GM18861 (cell line): ENCODE data around the gene JRKL.
"Not testable (repeated sequence)": the region's sequence is repeated elsewhere in the genome, so short reads cannot be mapped to it uniquely, and the experiment has no call there.

Experiments used
- ATAC-seq: cut with Tn5 transposase; IDR thresholded peaks from one replicate; pipeline ENCODE4 v1.9.1; 2021; ENCODE audit not compliant: unreplicated experiment

The JRKL gene

GRCh38 chr11:96393753-96394348, 4.0 kb downstream of the JRKL start:
- ATAC-seq = peak; percentile 20

- ATAC-seq = no peak
These were observed 5.0 kb downstream of the JRKL start for GRCh38 chr11:96394773-96395172.

- ATAC-seq = no peak
These were observed 6.8 kb downstream of the JRKL start for GRCh38 chr11:96396637-96397036.

GRCh38 chr11:96397863-96398262, 8.1 kb downstream of the JRKL start:
- ATAC-seq = no peak

DNA sequence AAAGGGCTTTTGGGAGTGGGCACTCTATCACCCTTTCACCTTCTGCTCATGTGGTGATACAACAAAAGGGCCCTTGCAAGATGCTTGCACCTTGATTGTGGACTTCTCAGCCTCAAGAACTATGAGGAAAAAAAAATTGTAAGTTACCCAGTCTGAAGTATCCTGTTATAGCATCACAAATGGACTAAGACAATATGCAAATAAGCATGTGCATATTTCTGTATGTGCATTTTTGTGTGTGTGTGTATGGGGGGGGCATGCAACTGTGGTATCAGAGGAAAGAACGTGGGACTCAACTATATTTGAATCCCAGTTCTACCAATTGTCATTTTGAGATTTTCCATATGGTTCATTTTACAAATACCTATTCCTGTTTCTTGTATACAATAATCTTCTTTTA, 10.9 kb downstream of the JRKL start:
- no peak for ATAC-seq

- not testable (repeated sequence) for ATAC-seq
These were observed 21.6 kb downstream of the JRKL start for GRCh38 chr11:96411412-96411811.

GRCh38 chr11:96412761-96413381, 23.1 kb downstream of the JRKL start:
- ATAC-seq = no peak

DNA sequence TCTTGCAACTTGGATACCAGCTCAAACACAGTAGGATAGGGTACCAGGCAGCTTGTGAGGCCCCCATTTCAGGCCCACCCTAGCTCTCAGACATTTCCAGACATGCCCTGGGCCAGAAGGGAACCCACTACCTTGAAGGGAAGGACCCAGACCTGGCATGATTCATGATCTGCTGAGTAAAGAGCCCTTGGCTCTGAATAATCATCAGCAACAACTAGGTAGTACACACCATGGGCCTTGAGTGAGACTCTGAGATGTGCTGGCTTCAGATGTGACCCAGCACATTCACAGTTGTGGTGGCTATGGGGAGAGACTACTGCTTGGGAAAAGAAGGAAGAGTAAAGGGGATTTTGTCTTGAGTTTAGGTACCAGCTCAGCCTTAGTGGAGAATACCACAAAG, 23.6 kb downstream of the JRKL start:
- ATAC-seq = no peak

DNA sequence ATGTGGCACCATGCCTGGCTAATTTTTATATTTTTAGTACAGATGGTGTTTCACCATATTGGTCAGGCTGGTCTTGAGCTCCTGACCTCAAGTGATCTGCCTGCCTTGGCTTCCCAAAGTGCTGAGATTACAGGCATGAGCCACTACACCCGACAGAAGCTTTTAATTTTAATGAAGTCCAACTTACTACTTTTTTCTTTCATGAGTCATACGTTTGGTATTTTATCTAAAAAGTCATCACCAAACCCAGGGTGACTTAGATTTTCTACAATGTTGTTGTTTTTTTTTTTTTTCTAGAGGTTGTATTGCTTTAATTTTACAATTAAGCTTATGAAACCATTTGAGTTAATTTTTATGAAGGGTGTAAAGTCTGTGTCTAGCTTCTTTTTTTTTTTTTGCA, 34.9 kb downstream of the JRKL start:
- ATAC-seq = no peak

DNA sequence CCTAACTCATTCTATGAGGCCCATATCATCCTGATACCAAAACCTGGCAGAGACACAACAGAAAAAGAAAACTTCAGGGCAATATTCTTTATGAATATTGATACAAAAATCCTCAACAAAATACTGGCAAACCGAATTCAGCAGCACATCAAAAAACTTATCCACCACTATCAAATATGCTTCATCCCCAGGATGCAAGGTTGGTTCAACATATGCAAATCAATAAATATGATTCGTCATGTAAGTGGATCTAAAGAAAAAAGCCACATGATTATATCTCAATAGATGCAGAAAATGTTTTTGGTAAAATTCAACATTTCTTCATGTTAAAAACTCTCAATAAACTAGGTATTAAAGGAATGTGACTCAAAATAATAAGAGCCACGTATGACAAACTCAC, 40.9 kb downstream of the JRKL start:
- ATAC-seq = no peak

GRCh38 chr11:96432654-96433053, 42.8 kb downstream of the JRKL start:
- not testable (repeated sequence) for ATAC-seq
